GM12874 (cell line): Measurements from ENCODE around the gene IER5L.

ENCODE experiments used
- CTCF ChIP-seq: IDR thresholded peaks from 2 replicates; pipeline ENCODE4 v1.5.1; 2011; ENCODE audit warnings: low read depth, mild to moderate bottlenecking, control low read depth, low read length, moderate library complexity; ENCODE audit not compliant: insufficient read depth

The IER5L gene

GRCh38 chr9:129176701-129177442 lies 1.2 kb downstream of the IER5L start:
- TF ChIP-seq CTCF = no peak

- TF ChIP-seq CTCF = 0 out of 2 replicates have a peak, but pooled peaks have one; percentile 3
Observed at GRCh38 chr9:129175825-129176633, 2.0 kb downstream of the IER5L start.

- no peak for TF ChIP-seq CTCF
Observed at GRCh38 chr9:129175515-129175824, 2.6 kb downstream of the IER5L start.

- no peak for TF ChIP-seq CTCF
Observed at GRCh38 chr9:129174724-129175514, 3.1 kb downstream of the IER5L start.

- TF ChIP-seq CTCF = peak; percentile 99
Observed at GRCh38 chr9:129174102-129174723, 3.8 kb downstream of the IER5L start.

GRCh38 chr9:129173296-129174101 lies 4.6 kb downstream of the IER5L start:
- no peak for TF ChIP-seq CTCF
